Vagina (tissue), 2 donors: ENCODE results near the gene CNIH3. TPM values are rescaled to one million over a fixed set of nuclear protein-coding genes. Genes with fewer than 3 reads are reported as not detected.

Experiments
- DNase-seq, 2 donors: peaks; one replicate each; pipeline ENCODE4 v3.0.0-alpha.2; 2017; ENCODE audit errors: extremely low spot score in 2 of 2
- H3K27ac ChIP-seq: fragments of 200-600 bp; sonication (generic); one replicate; pipeline ENCODE4 v1.5.1; 2019
- H3K27me3 ChIP-seq: fragments of 200-600 bp; sonication (generic); one replicate; pipeline ENCODE4 v1.5.1; 2019
- H3K36me3 ChIP-seq, 2 donors: fragments of 200-600 bp; sonication (generic); one replicate each; pipeline ENCODE4 v1.5.1; 2017 to 2019
- H3K4me1 ChIP-seq: fragments of 200-600 bp; sonication (generic); one replicate; pipeline ENCODE4 v1.5.1; 2019
- H3K4me3 ChIP-seq, 2 donors: fragments of 200-600 bp; sonication (generic); 1 replicate in 1 of 2; 2 replicates in 1 of 2; pipeline ENCODE4 v1.5.1; 2016 to 2019
- H3K9me3 ChIP-seq: fragments of 200-600 bp; sonication (generic); one replicate; pipeline ENCODE4 v1.5.1; 2019
- CTCF ChIP-seq, 3 experiments: fragments of 450-650 bp in 2 of 3; fragments of 200-600 bp in 1 of 3; sonication (generic) in 1 of 3; IDR thresholded peaks; one replicate each; pipeline ENCODE4 v1.5.1; 2017 to 2019; ENCODE audit warnings: antibody characterized with exemption in 3 of 3, mild to moderate bottlenecking in 2 of 3, moderate library complexity in 2 of 3
- POLR2A ChIP-seq, 2 donors: fragments of 450-650 bp; IDR thresholded peaks; one replicate each; pipeline ENCODE4 v1.6.1; 2017; ENCODE audit warnings: antibody characterized with exemption in 2 of 2, mild to moderate bottlenecking in 2 of 2, moderate library complexity in 2 of 2
- POLR2AphosphoS5 ChIP-seq, 2 donors: sonication (generic); formaldehyde crosslinking; IDR thresholded peaks; one replicate each; pipeline ENCODE4 v1.9.0; 2017; ENCODE audit warnings: antibody characterized with exemption in 2 of 2, mild to moderate bottlenecking in 2 of 2, low read depth in 1 of 2; ENCODE audit not compliant: insufficient read depth in 1 of 2
- intact Hi-C: fragments of 100-400 bp; cut with DNase I; formaldehyde crosslinking; loops from one replicate; pipeline ENCODE4 v1.15.1; 2023
- total RNA-seq: library from RNA; depleted of rRNA; stranded (reverse); fragments of >200 nt; gene quantifications from one replicate; pipeline ENCODE4 v1.2.3, GENCODE V29; 2016

Gene CNIH3
- total RNA-seq, 1 donor from 2014 or later, result not detected

GRCh38 chr1:224620105-224620504 is 4.0 kb downstream of the CNIH3 start:
- Histone ChIP-seq H3K36me3 (no peaks in the 10 kb centered on the region), H3K27me3 (no peaks in the 10 kb centered on the region), H3K9me3 (no peaks in the 10 kb centered on the region), H3K4me1 (peaks cover 21% of the 10 kb centered on the region), H3K4me3 (no peak overlapping the region), H3K27ac (no peak overlapping the region)
- DNase-seq, result no peak
- intact Hi-C loops, result no loop called here
- TF ChIP-seq POLR2AphosphoS5 (IDR thresholded peaks at IDR 0.05; ENCODE audit: insufficient read depth in 1 of 2, low read depth in 1 of 2) (no peak), CTCF (IDR thresholded peaks at IDR 0.05) (no peak), POLR2A (IDR thresholded peaks at IDR 0.05) (no peak)

GRCh38 chr1:224621813-224622682 is 5.9 kb downstream of the CNIH3 start:
- H3K4me1 ChIP-seq, result peaks cover 5% of the 10 kb centered on the region
- TF ChIP-seq CTCF (IDR thresholded peaks at IDR 0.05) (no peak), POLR2A (IDR thresholded peaks at IDR 0.05) (no peak)
- no peak overlapping the region for H3K27ac ChIP-seq
- H3K36me3 ChIP-seq, result no peaks in the 10 kb centered on the region
- no peak for DNase-seq
- intact Hi-C loops, result no loop called here
- no peaks in the 10 kb centered on the region for H3K9me3 ChIP-seq
- H3K27me3 ChIP-seq, result no peaks in the 10 kb centered on the region
- no peak overlapping the region for H3K4me3 ChIP-seq

- no peaks in the 10 kb centered on the region for H3K36me3 ChIP-seq
- DNase-seq, result no peak
- no peak overlapping the region for H3K4me3 ChIP-seq
- intact Hi-C loops, result no loop called here
- TF ChIP-seq POLR2A (IDR thresholded peaks at IDR 0.05), result no peak
- TF ChIP-seq POLR2AphosphoS5 (IDR thresholded peaks at IDR 0.05; ENCODE audit: insufficient read depth in 1 of 2, low read depth in 1 of 2), result no peak
- no peak for TF ChIP-seq CTCF (IDR thresholded peaks at IDR 0.05)
- no peaks in the 10 kb centered on the region for H3K4me1 ChIP-seq
- no peaks in the 10 kb centered on the region for H3K27me3 ChIP-seq
- H3K27ac ChIP-seq, result no peak overlapping the region
- H3K9me3 ChIP-seq, result no peaks in the 10 kb centered on the region
Measured at GRCh38 chr1:224622831-224623230, 6.7 kb downstream of the CNIH3 start.

- no peaks in the 10 kb centered on the region for H3K27me3 ChIP-seq
- intact Hi-C loops, result no loop called here
- H3K9me3 ChIP-seq, result no peaks in the 10 kb centered on the region
- H3K4me1 ChIP-seq, result no peaks in the 10 kb centered on the region
- no peak for DNase-seq
- H3K4me3 ChIP-seq, result no peak overlapping the region
- TF ChIP-seq POLR2AphosphoS5 (IDR thresholded peaks at IDR 0.05; ENCODE audit: insufficient read depth in 1 of 2, low read depth in 1 of 2) (no peak), POLR2A (IDR thresholded peaks at IDR 0.05) (no peak), CTCF (IDR thresholded peaks at IDR 0.05) (no peak)
- no peaks in the 10 kb centered on the region for H3K36me3 ChIP-seq
- no peak overlapping the region for H3K27ac ChIP-seq
Measured at GRCh38 chr1:224623310-224623714, 7.2 kb downstream of the CNIH3 start.

GRCh38 chr1:224623743-224624333 is 7.7 kb downstream of the CNIH3 start:
- Histone ChIP-seq H3K27me3 (no peaks in the 10 kb centered on the region), H3K9me3 (no peaks in the 10 kb centered on the region), H3K4me3 (no peak overlapping the region), H3K27ac (no peak overlapping the region), H3K4me1 (no peaks in the 10 kb centered on the region), H3K36me3 (no peaks in the 10 kb centered on the region)
- no peak for DNase-seq
- intact Hi-C loops, result no loop called here
- TF ChIP-seq POLR2AphosphoS5 (IDR thresholded peaks at IDR 0.05; ENCODE audit: insufficient read depth in 1 of 2, low read depth in 1 of 2), result no peak
- no peak for TF ChIP-seq POLR2A (IDR thresholded peaks at IDR 0.05)
- no peak for TF ChIP-seq CTCF (IDR thresholded peaks at IDR 0.05)
